Measurements from ENCODE around the gene FNBP1L. TPM values are rescaled to one million over a fixed set of nuclear protein-coding genes. Genes with fewer than 3 reads are reported as not detected.

The FNBP1L gene
- total RNA-seq, 1 donor from 2014 or later: 78.6 TPM

DNA sequence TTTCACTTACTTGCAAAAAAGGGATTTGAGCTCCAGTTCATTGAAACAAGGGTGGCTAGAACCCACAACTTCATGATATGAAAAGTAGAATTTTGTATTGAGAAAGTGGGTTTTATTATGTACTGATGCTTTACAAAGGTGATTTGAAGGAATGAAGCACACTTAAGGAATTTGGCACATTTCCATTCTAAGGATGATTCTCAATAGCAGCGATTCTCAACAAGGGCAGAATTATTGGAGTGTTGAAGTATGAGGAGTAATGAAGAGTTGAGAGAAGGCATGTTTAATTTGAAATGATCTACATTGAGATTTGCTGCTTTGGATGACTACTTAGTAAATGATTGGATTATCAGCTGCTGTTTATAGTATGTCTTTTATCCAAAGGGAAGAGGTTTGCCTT is 54.7 kb downstream of the FNBP1L start:
- Histone ChIP-seq H3K27me3 (ENCODE audit: control insufficient read depth, insufficient read depth, low read length) (no peaks in the 10 kb centered on the region), H3K4me3 (ENCODE audit: low read depth, low read length) (no peak overlapping the region), H3K36me3 (ENCODE audit: control insufficient read depth, insufficient read depth, low read length) (no peaks in the 10 kb centered on the region)
- DNase-seq (ENCODE audit: low read depth): no peak
- TF ChIP-seq, protein P1, sequence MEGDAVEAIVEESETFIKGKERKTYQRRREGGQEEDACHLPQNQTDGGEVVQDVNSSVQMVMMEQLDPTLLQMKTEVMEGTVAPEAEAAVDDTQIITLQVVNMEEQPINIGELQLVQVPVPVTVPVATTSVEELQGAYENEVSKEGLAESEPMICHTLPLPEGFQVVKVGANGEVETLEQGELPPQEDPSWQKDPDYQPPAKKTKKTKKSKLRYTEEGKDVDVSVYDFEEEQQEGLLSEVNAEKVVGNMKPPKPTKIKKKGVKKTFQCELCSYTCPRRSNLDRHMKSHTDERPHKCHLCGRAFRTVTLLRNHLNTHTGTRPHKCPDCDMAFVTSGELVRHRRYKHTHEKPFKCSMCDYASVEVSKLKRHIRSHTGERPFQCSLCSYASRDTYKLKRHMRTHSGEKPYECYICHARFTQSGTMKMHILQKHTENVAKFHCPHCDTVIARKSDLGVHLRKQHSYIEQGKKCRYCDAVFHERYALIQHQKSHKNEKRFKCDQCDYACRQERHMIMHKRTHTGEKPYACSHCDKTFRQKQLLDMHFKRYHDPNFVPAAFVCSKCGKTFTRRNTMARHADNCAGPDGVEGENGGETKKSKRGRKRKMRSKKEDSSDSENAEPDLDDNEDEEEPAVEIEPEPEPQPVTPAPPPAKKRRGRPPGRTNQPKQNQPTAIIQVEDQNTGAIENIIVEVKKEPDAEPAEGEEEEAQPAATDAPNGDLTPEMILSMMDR (IDR thresholded peaks at IDR 0.05; ENCODE audit: insufficient read depth, low read length, poor library complexity, severe bottlenecking): no peak

DNA sequence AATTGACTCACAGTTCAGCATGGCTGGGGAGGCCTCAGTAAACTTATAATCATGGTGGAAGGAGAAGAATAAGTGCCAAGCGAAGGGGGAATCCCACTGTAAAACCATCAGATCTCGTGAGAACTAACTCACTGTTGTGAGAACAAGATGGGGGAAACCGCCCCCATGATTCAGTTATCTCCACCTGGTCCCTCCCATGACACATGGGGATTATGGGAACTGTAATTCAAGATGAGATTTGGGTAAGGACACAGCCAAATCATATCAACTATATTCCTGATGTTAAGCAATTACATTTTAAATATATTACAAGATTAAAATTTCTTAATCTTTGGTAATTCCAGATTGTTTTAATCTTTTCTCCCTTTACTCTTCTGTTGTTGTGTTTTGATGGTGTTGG is 55.2 kb downstream of the FNBP1L start:
- TF ChIP-seq, protein P1 (IDR thresholded peaks at IDR 0.05; ENCODE audit: insufficient read depth, low read length, poor library complexity, severe bottlenecking): no peak
- Histone ChIP-seq H3K36me3 (ENCODE audit: control insufficient read depth, insufficient read depth, low read length) (no peaks in the 10 kb centered on the region), H3K4me3 (ENCODE audit: low read depth, low read length) (no peak overlapping the region), H3K27me3 (ENCODE audit: control insufficient read depth, insufficient read depth, low read length) (no peaks in the 10 kb centered on the region)
- DNase-seq (ENCODE audit: low read depth): no peak

DNA sequence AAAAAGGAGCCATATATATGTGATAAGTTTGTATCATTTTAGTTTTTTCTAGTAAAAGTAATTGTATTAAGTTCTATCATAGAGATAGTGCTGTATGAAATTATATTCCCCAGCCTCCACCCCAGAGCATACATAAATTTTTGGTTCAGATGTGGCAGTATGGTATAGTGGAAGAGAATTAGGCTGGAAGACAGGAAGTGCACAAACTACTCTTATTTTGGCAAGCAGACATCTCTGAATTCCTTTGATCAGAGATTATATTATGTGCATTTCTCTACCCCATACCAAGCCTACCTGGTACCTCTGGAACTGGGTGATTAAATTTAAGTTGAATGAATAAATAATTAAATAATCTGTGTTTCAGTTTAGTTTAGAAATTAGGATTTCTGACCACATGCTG is 55.9 kb downstream of the FNBP1L start:
- Histone ChIP-seq H3K36me3 (ENCODE audit: control insufficient read depth, insufficient read depth, low read length) (no peaks in the 10 kb centered on the region), H3K27me3 (ENCODE audit: control insufficient read depth, insufficient read depth, low read length) (no peaks in the 10 kb centered on the region), H3K4me3 (ENCODE audit: low read depth, low read length) (no peak overlapping the region)
- DNase-seq (ENCODE audit: low read depth): no peak
- TF ChIP-seq, protein P1 (IDR thresholded peaks at IDR 0.05; ENCODE audit: insufficient read depth, low read length, poor library complexity, severe bottlenecking): no peak

DNA sequence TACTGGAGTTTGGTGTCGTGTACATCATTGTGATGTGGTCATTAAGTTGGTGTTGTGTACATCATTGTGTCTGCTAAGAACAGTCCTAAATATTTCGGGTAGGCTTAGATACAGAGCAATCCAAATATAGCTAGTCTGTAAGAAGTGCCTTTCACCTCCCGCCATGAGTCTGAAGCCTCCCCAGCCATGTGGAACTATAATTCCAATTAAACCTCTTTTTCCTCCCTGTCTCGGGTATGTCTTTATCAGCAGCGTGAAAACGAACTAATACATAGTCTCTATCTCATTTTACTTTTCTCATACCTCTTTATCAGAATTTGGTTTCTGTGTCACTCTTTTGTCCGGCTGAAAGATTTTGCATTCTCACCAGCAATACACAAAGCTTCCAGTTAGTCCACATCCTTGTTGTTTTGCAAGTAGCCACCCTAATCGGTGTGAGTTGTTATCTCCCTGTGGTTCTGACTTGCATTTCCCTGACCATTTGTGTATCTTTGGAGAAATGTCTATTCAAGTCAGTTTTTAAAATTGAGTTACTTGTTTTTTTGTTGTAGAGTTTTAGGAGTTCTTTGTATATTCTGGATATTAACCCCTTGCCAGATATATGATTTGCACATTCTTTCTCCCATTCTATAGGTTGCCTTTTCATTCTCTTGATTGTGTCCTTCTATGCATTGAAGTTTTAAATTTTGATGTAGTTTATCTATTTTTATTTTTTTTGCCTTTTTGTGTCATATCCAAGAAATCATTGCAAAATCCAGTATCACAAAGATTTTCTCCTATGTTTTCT is 56.5 kb downstream of the FNBP1L start:
- no peaks in the 10 kb centered on the region for H3K36me3 ChIP-seq (ENCODE audit: control insufficient read depth, insufficient read depth, low read length)
- TF ChIP-seq, protein P1 (IDR thresholded peaks at IDR 0.05; ENCODE audit: insufficient read depth, low read length, poor library complexity, severe bottlenecking): no peak

DNA sequence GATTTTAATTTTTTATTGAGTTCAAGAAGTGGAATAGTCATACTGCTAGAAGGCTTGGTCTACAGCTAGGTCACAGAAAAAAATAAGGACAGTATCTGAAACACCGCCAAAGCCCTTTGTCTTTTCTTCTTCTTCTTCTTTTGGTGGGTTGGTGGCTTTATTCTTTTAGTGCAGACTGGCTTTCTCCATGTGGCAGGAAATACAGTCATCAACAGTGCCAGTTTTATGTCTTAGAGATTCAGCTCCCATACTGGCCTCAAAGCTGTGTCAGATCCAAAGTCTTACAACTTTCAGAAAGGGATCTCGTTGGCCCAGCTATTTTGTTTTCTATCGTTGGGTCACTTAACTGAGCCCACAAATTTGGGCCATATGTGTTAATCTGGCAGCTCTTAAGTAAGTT is 58.2 kb downstream of the FNBP1L start:
- no peaks in the 10 kb centered on the region for H3K27me3 ChIP-seq (ENCODE audit: control insufficient read depth, insufficient read depth, low read length)
- TF ChIP-seq, protein P1 (IDR thresholded peaks at IDR 0.05; ENCODE audit: insufficient read depth, low read length, poor library complexity, severe bottlenecking): no peak
- H3K4me3 ChIP-seq (ENCODE audit: low read depth, low read length): no peak overlapping the region
- DNase-seq (ENCODE audit: low read depth): no peak
- no peaks in the 10 kb centered on the region for H3K36me3 ChIP-seq (ENCODE audit: control insufficient read depth, insufficient read depth, low read length)

More for the DNA sequence above, 56.5 kb downstream of the FNBP1L start:
- Histone ChIP-seq H3K27me3 (ENCODE audit: control insufficient read depth, insufficient read depth, low read length) (no peaks in the 10 kb centered on the region), H3K4me3 (ENCODE audit: low read depth, low read length) (no peak overlapping the region)
- DNase-seq (ENCODE audit: low read depth): no peak

DNA sequence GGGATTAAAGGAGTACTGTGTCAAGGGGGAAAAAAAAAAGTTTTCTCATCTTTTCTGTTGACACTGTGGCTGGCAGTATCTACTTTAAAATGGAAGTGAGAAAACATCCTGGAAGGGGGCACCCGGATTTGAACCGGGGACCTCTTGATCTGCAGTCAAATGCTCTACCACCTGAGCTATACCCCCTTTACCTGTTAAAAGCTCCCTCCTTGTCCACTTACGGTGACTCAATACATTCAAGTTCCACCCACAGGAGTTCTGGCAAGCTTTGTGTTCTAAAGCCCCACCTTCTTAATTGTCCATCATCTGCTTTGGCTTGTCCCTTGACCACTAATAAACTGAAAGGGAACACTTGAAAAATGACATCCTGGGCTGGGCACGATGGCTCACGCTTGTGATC is 68.2 kb downstream of the FNBP1L start:
- H3K4me3 ChIP-seq (ENCODE audit: low read depth, low read length): no peak overlapping the region
- TF ChIP-seq, protein P1 (IDR thresholded peaks at IDR 0.05; ENCODE audit: insufficient read depth, low read length, poor library complexity, severe bottlenecking): no peak
- H3K36me3 ChIP-seq (ENCODE audit: control insufficient read depth, insufficient read depth, low read length): no peaks in the 10 kb centered on the region
- H3K27me3 ChIP-seq (ENCODE audit: control insufficient read depth, insufficient read depth, low read length): no peaks in the 10 kb centered on the region
- no peak for DNase-seq (ENCODE audit: low read depth)
